Astrocyte of the cerebellum (primary cell): ENCODE measurements around the gene ADCY3.

Experiments used
- DNase-seq: peaks from one replicate; pipeline ENCODE4 v3.0.0-alpha.2; 2011; ENCODE audit warnings: low read depth
- H3K4me3 ChIP-seq: 2 replicates; pipeline ENCODE4 v1.5.1; 2011; ENCODE audit warnings: mild to moderate bottlenecking, low read depth, low read length, moderate library complexity
- in situ Hi-C: cut with HindIII; loops from 2 replicates; pipeline ENCODE4 v1.10.0; 2017; ENCODE audit warnings: low sequenced_read_pairs
- TF ChIP-seq, protein P1 (sequence below): IDR thresholded peaks from 2 replicates; pipeline ENCODE4 v1.5.1; 2012; ENCODE audit warnings: low read length, low read depth, moderate library complexity, mild to moderate bottlenecking; ENCODE audit errors: missing control alignments

ADCY3 gene

DNA sequence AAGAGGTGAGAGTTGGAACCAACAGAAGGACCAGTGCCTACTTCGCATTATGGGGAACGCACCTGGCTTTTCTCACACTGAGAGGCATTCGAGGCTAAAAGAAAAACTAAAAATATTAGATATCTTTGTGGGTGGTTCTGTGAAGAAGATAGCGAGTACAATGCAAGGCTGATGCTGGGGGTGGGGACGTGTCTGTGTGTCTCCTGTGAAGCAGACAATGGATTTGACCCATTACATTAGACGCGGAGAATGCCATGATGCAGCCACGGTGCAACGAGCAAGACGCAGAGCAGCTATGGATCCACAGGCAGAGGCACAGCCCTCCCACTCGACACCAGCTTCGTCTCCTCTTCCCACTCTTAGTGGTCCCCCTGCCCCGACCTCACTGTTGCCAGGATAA is 61.0 kb downstream of the ADCY3 start:
- in situ Hi-C loops = no loop called here
- H3K4me3 ChIP-seq = no peak overlapping the region
- TF ChIP-seq, protein P1, sequence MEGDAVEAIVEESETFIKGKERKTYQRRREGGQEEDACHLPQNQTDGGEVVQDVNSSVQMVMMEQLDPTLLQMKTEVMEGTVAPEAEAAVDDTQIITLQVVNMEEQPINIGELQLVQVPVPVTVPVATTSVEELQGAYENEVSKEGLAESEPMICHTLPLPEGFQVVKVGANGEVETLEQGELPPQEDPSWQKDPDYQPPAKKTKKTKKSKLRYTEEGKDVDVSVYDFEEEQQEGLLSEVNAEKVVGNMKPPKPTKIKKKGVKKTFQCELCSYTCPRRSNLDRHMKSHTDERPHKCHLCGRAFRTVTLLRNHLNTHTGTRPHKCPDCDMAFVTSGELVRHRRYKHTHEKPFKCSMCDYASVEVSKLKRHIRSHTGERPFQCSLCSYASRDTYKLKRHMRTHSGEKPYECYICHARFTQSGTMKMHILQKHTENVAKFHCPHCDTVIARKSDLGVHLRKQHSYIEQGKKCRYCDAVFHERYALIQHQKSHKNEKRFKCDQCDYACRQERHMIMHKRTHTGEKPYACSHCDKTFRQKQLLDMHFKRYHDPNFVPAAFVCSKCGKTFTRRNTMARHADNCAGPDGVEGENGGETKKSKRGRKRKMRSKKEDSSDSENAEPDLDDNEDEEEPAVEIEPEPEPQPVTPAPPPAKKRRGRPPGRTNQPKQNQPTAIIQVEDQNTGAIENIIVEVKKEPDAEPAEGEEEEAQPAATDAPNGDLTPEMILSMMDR = no peak
- DNase-seq = no peak

DNA sequence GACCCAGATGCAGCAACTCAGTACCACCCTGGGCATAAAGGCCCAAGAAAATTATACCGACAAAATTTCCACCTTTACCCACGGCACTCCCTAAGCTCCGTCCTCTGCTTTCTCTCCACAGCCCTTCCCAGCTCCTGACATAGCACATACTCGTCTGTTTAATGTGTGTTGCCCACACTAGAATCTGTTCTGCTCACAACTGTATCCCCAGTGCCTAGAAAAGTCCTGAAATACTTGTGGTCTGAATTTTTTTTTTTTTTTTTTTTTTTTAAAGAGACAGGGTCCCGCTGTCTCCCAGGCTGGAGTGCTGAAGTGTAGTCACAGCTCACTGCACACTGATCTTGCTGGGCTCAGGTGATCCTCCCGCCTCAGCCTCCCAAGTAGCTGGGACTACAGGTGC is 62.3 kb downstream of the ADCY3 start:
- no peak for DNase-seq
- H3K4me3 ChIP-seq = no peak overlapping the region
- in situ Hi-C loops = no loop called here
- TF ChIP-seq, protein P1 = no peak

DNA sequence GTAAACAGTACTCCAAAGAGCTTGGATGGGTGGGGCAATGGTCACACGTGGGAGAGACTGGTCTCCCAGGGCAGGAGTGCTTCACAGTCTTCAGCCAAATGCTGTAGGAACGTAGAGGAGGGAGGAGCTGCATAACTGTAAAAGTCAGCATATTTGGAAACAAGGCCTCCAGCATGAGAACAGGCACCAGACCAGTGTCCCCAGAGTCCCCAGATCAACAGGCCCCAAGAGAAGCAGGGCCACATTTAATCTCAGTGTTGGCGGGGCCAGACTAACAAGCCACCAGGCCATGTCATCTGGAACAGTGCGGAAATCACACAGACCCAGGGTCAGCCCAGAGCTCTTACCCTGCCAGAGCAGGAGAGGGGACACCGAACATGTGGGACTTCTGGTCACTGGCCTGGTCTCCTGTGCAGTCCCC is 63.2 kb downstream of the ADCY3 start:
- in situ Hi-C loops = no loop called here
- no peak overlapping the region for H3K4me3 ChIP-seq
- DNase-seq = no peak
- TF ChIP-seq, protein P1 = no peak

DNA sequence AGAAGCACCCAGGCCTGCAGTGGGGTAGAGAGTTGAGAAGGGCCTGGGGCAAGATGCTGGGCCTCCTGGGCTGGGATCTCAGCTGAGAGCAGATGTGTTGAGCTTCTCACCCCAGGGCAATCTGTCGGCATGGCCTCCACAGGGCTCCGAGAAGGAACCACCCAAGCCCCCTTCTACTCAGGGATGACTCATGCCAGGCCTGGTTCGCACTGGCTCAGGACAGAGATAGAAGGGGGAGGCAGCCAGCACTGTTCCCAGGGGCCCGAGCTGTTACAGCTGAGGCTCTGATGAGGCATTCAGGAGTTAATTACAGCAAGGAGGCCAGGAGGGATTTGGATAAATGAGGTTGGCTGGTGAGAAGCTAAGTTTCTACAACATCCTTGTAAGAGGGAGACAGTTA is 64.3 kb downstream of the ADCY3 start:
- in situ Hi-C loops = no loop called here
- DNase-seq = peak; percentile 33
- TF ChIP-seq, protein P1 = no peak
- no peak overlapping the region for H3K4me3 ChIP-seq

DNA sequence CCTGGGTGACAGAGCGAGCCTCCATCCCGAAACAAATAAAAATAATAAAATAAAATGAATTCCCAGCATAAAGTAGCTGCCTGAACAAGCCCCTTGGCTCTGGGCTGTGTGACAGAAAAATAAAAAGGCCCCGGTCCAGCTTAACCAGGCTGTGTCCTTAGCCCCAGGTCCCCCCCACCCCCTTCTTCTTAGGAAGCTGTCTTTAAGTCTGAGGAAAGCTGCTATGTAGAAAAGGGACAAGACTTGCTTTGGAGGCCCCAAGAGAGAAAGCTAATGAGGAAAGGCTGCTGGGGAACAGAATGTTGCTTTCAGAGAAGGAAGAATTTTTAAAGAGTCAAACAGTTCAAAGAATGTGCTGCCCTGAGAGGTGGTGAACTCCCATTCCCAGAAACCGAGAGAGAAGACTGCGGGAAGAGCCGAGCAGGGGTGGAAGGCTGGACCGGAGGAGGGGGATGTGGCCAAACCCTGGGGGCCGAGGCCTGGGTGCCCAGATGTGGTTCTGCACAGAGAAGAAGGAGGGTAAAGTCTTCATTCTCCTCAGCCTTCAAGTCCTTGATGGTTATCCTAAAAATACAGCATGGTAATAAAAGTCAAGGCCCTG is 64.9 kb downstream of the ADCY3 start:
- TF ChIP-seq, protein P1 = no peak
- H3K4me3 ChIP-seq = no peak overlapping the region
- in situ Hi-C loops = no loop called here
- no peak for DNase-seq

DNA sequence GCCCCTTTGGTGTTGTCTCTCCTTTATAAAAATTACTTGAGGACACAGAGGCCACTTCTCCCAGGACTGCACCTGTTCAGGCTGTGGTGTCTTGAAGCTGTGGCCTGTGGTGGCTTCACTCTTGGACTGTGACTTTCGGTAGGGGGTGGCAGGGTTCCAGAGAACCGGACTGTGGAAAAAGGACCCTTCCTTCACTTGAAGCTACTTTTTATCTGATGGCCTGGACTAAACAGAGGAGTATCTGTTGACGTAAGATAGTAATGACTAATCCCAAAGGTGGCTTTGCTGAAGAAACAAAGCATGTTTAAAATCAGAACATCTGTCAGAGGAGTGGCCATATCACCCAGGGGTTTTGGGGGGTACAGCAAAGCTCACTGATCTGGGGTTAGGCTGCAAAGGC is 66.0 kb downstream of the ADCY3 start:
- DNase-seq = no peak
- TF ChIP-seq, protein P1 = no peak
- in situ Hi-C loops = no loop called here
- no peak overlapping the region for H3K4me3 ChIP-seq

DNA sequence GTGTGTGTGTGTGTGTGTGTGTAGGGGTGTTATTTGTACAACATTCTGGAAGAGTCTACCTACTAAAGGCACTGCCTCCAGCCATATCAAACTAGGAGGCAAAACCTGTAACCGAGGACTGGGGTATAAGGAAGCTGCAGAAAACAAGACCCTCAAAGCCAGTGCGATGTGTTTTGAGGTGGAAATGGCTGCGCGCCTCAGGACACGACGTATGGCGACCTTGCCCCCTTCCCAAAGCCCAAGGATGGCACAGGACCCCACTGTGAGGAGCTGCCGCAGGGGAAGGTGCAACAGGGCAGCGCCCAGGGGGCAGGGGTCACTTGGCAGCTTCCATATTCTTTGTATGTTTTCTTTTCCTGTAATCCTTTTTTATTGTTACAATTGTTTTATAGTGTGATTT is 67.0 kb downstream of the ADCY3 start:
- in situ Hi-C loops = no loop called here
- no peak overlapping the region for H3K4me3 ChIP-seq
- DNase-seq = no peak
- TF ChIP-seq, protein P1 = no peak
